Transverse colon (tissue), 4 donors: ENCODE data around the gene GDI1. TPM values are rescaled to one million over a fixed set of nuclear protein-coding genes. Genes with fewer than 3 reads are reported as not detected.

Experiments used
- DNase-seq: peaks from one replicate; pipeline ENCODE4 v3.0.0-alpha.2; 2019
- H3K27ac ChIP-seq, 4 donors: fragments of 200-600 bp; sonication (generic); 2 replicates each; pipeline ENCODE4 v1.5.1; 2016 to 2018; ENCODE audit warnings: inconsistent platforms in 4 of 4
- H3K27me3 ChIP-seq: fragments of 200-600 bp; sonication (generic); 2 replicates; pipeline ENCODE4 v1.5.1; 2017; ENCODE audit warnings: inconsistent platforms
- H3K36me3 ChIP-seq, 4 donors: fragments of 200-600 bp; sonication (generic); 2 replicates each; pipeline ENCODE4 v1.5.1; 2017 to 2019; ENCODE audit warnings: inconsistent platforms in 4 of 4
- H3K4me1 ChIP-seq, 4 donors: fragments of 200-600 bp; sonication (generic); 2 replicates each; pipeline ENCODE4 v1.5.1; 2017 to 2020; ENCODE audit warnings: inconsistent platforms in 4 of 4
- H3K4me3 ChIP-seq, 4 donors: fragments of 200-600 bp; sonication (generic); 1 replicate in 1 of 4; 2 replicates in 3 of 4; pipeline versions ENCODE4 v1.5.1 to v1.6.1; 2017 to 2019; ENCODE audit warnings: inconsistent platforms in 4 of 4
- H3K9me3 ChIP-seq, 2 donors: fragments of 200-600 bp; sonication (generic); 2 replicates each; pipeline ENCODE4 v1.5.1; 2017 to 2019; ENCODE audit warnings: inconsistent platforms in 2 of 2
- EP300 ChIP-seq: sonication (generic); formaldehyde crosslinking; IDR thresholded peaks from one replicate; pipeline ENCODE4 v1.6.1; 2017; ENCODE audit warnings: antibody characterized with exemption, low read depth
- POLR2A ChIP-seq: fragments of 450-650 bp; IDR thresholded peaks from one replicate; pipeline ENCODE4 v1.6.1; 2016; ENCODE audit warnings: antibody characterized with exemption, mild to moderate bottlenecking, moderate library complexity
- POLR2AphosphoS5 ChIP-seq, 3 donors: sonication (generic); formaldehyde crosslinking; IDR thresholded peaks; one replicate each; pipeline ENCODE4 v1.6.1; 2016; ENCODE audit warnings: antibody characterized with exemption in 3 of 3
- WGBS, 2 donors: methylation state at CpG; one replicate each; pipeline ENCODE4 v1.1.5; 2018; ENCODE audit warnings: low coverage in 1 of 2; 5-methylcytosine and 5-hydroxymethylcytosine counted together
- in situ Hi-C, 4 donors: fragments of 200-750 bp; cut with MboI; loops; one replicate each; pipeline versions ENCODE4 v1.15.0 to v1.15.1; 2017; ENCODE audit warnings: low sequenced_read_pairs in 3 of 4, low pct_ligation_motif_present in 1 of 4, low pct_unique_long_range_greater_than_20kb in 1 of 4
- intact Hi-C: fragments of 100-400 bp; cut with DNase I; formaldehyde crosslinking; loops from one replicate; pipeline ENCODE4 v1.15.1; 2023; ENCODE audit warnings: low total_unique reads
- total RNA-seq, 4 donors: library from RNA; depleted of rRNA; stranded (reverse); fragments of >200 nt; gene quantifications; one replicate each; pipeline ENCODE4 v1.1.0, GENCODE V29; 2016
- TF ChIP-seq, protein P1 (sequence below), 5 experiments: fragments of 200-600 bp in 3 of 5; fragments of 450-650 bp in 2 of 5; sonication (generic) in 3 of 5; IDR thresholded peaks; 1 replicate in 2 of 5; 2 replicates in 3 of 5; pipeline ENCODE4 v1.5.1; 2016 to 2017; ENCODE audit warnings: antibody characterized with exemption in 5 of 5, inconsistent platforms in 3 of 5, mild to moderate bottlenecking in 2 of 5, moderate library complexity in 1 of 5

The GDI1 gene
- total RNA-seq, 4 donors from 2014 or later: 86.6 to 173 (median 119) TPM

DNA sequence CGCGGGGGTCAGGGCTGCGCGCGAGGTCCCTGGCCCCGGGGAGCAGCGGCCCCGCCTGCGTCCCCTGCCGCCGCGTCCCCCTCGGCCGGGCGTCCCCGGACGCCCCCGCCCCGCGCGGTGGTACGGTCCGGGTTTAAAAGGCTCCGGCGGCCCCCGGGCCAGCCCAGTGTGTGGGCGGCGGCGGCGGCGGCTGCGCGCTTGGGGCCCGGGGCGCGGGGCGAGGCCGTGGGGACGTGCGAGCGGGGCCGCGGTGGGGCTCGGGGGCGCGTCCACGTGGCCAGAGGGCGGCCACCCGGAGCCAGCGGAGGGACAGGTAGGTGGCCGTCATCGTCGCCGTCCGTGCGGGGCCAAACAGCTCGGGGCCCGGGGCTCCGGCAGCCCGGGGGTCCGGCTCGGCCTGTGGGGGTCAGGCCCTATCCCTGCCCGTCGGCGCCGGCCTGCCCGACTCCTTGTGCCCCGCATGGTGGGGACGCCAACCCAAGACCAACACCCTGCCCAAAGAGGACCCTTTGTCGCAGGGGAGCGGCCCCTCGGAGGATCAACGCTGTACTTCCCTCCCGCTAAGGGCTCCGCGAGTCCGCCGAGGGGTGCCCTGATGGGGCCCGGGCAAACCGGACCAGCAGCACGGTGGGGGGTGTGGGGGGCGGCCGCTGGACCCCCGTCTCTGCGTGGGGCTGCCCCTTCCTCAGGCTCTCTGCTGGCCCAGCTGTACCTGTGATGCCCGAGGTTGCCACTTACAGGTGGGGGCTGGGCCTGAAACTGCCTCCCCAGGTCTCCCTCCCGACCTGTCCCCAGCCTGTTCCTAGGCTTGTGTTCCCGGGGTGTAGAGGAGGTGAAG lies 21.4 kb downstream of the GDI1 start, which contains the start of gene PLXNA3:
PLXNA3 (plus strand) TSS at position 166 of the 838 bp plus-strand sequence. CDS start 1,903 bp downstream, outside the sequence.
- peaks cover 2 to 9% (median 6%) of the 10 kb centered on the region in 4 donors for H3K4me1 ChIP-seq
- peak within 1 kb of the TSS; percentile 56 to 78 (median 62) for H3K4me3 ChIP-seq
- 65% methylated on average over 69 of the region's 88 CpGs; no CpG with 5 or more reads in 1 of the 2 donors for WGBS, 2 donors
- DNase-seq: peak; percentile 53
- no peaks in the 10 kb centered on the region for H3K27me3 ChIP-seq
- intact Hi-C loops (no loop called here), in situ Hi-C loops (no loop called here)
- TF ChIP-seq EP300 (no peak), POLR2A (no peak), POLR2AphosphoS5 (IDR thresholded peaks at IDR 0.05) (peak; percentile 14 to 23 (median 15))
- TF ChIP-seq, protein P1, sequence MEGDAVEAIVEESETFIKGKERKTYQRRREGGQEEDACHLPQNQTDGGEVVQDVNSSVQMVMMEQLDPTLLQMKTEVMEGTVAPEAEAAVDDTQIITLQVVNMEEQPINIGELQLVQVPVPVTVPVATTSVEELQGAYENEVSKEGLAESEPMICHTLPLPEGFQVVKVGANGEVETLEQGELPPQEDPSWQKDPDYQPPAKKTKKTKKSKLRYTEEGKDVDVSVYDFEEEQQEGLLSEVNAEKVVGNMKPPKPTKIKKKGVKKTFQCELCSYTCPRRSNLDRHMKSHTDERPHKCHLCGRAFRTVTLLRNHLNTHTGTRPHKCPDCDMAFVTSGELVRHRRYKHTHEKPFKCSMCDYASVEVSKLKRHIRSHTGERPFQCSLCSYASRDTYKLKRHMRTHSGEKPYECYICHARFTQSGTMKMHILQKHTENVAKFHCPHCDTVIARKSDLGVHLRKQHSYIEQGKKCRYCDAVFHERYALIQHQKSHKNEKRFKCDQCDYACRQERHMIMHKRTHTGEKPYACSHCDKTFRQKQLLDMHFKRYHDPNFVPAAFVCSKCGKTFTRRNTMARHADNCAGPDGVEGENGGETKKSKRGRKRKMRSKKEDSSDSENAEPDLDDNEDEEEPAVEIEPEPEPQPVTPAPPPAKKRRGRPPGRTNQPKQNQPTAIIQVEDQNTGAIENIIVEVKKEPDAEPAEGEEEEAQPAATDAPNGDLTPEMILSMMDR (IDR thresholded peaks at IDR 0.05): no peak
- peak within 1 kb of the TSS; percentile 65 to 91 (median 80) for H3K27ac ChIP-seq
- no peaks in the 10 kb centered on the region for H3K36me3 ChIP-seq
- no peaks in the 10 kb centered on the region for H3K9me3 ChIP-seq

- Histone ChIP-seq H3K27ac (peak overlapping the region; percentile 65 to 91 (median 80)), H3K9me3 (no peaks in the 10 kb centered on the region), H3K36me3 (no peaks in the 10 kb centered on the region), H3K27me3 (no peaks in the 10 kb centered on the region), H3K4me1 (peaks cover 2 to 9% (median 6%) of the 10 kb centered on the region in 4 donors), H3K4me3 (peak overlapping the region; percentile 56 to 78 (median 62))
- intact Hi-C loops (no loop called here), in situ Hi-C loops (no loop called here)
- DNase-seq: peak; percentile 53
- WGBS, 2 donors: 0 to 41% methylated on average over 1 to 8 of the region's 15 CpGs
- TF ChIP-seq EP300 (no peak), POLR2A (peak; percentile 18)
Observed at GRCh38 chrX:154458954-154459778, 22.2 kb downstream of the GDI1 start.

DNA sequence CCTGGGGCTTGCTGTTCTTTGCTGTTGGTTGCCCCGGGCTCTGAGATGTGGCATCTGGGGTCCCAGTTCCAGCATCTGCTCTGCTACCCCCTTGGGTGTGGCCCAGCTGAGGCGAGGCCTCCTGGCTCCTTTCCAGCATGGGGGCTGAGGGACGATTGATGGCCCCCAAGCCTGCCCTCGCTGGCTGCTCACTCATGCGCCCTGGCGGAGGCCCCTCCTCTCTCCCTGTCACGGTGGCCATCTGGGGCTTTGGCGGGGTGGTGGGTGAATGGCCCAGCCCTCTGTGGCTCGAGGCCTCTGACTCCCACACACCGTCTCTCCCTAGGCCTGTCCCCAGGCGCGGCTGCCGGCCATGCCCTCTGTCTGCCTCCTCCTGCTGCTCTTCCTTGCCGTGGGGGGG lies 22.9 kb downstream of the GDI1 start:
- Histone ChIP-seq H3K4me1 (peaks cover 2 to 9% (median 6%) of the 10 kb centered on the region in 4 donors), H3K9me3 (no peaks in the 10 kb centered on the region), H3K27ac (peak overlapping the region in 2 of 4 donors; percentile 81 to 91), H3K4me3 (peak overlapping the region in 1 of 4 donors; percentile 60), H3K36me3 (no peaks in the 10 kb centered on the region), H3K27me3 (no peaks in the 10 kb centered on the region)
- TF ChIP-seq POLR2A (no peak), POLR2AphosphoS5 (IDR thresholded peaks at IDR 0.05) (no peak)
- TF ChIP-seq, protein P1 (IDR thresholded peaks at IDR 0.05): no peak
- WGBS, 2 donors: 70% methylated on average over 11 of the region's 14 CpGs; no CpG with 5 or more reads in 1 of the 2 donors
- intact Hi-C loops (no loop called here), in situ Hi-C loops (no loop called here)
- no peak for DNase-seq

GRCh38 chrX:154460326-154460725 lies 23.4 kb downstream of the GDI1 start:
- in situ Hi-C loops (no loop called here), intact Hi-C loops (no loop called here)
- Histone ChIP-seq H3K36me3 (no peaks in the 10 kb centered on the region), H3K27ac (no peak overlapping the region), H3K4me1 (peaks cover 2 to 9% (median 6%) of the 10 kb centered on the region in 4 donors), H3K27me3 (no peaks in the 10 kb centered on the region), H3K4me3 (no peak overlapping the region), H3K9me3 (no peaks in the 10 kb centered on the region)
- TF ChIP-seq, protein P1 (IDR thresholded peaks at IDR 0.05): no peak
- TF ChIP-seq POLR2A (no peak), POLR2AphosphoS5 (IDR thresholded peaks at IDR 0.05) (no peak), EP300 (no peak)
- no peak for DNase-seq
- 94% methylated on average over 26 of the region's 26 CpGs; no CpG with 5 or more reads in 1 of the 2 donors for WGBS, 2 donors
